ENCODE results near the gene BOC.

- no peak for TF ChIP-seq CTCF (conservative IDR thresholded peaks at IDR 0.05; ENCODE audit: low read length)
- no peak for TF ChIP-seq EZH2phosphoT487 (IDR thresholded peaks at IDR 0.05; ENCODE audit: borderline replicate concordance, low read depth, low read length)
Observed at GRCh38 chr3:113259196-113259595, 47.8 kb downstream of the BOC start.

All from OCI-LY7 (cell line).